H9 (cell line): ENCODE results near the gene HECW1. TPM values are rescaled to one million over a fixed set of nuclear protein-coding genes. Genes with fewer than 3 reads are reported as not detected.

Experiments
- DNase-seq: peaks from one replicate; pipeline ENCODE4 v3.0.0-alpha.2; 2017
- H2AFZ ChIP-seq: one replicate; pipeline ENCODE4 v1.6.1; 2013; ENCODE audit warnings: mild to moderate bottlenecking, low read length, control low read depth, moderate library complexity
- H2AK5ac ChIP-seq: 2 replicates; pipeline ENCODE4 v1.6.1; 2013; ENCODE audit warnings: low read length, control low read depth, mixed read lengths; ENCODE audit not compliant: insufficient read length
- H2BK120ac ChIP-seq: one replicate; pipeline ENCODE4 v1.6.1; 2013; ENCODE audit warnings: low read depth, mild to moderate bottlenecking, low read length, control low read depth, inconsistent platforms; ENCODE audit not compliant: poor library complexity, severe bottlenecking
- H2BK12ac ChIP-seq: 2 replicates; pipeline ENCODE4 v1.6.1; 2013; ENCODE audit warnings: low read length, control low read depth, mixed read lengths, low read depth; ENCODE audit not compliant: insufficient read length
- H2BK15ac ChIP-seq: 2 replicates; pipeline ENCODE4 v1.6.1; 2013; ENCODE audit warnings: low read depth, low read length, control low read depth
- H2BK20ac ChIP-seq: one replicate; pipeline ENCODE4 v1.6.1; 2013; ENCODE audit warnings: low read depth, mild to moderate bottlenecking, low read length, control low read depth, inconsistent platforms; ENCODE audit not compliant: poor library complexity, severe bottlenecking
- H2BK5ac ChIP-seq: 2 replicates; pipeline ENCODE4 v1.6.1; 2013; ENCODE audit warnings: low read length, control low read depth, mixed read lengths; ENCODE audit not compliant: insufficient read length
- H3K14ac ChIP-seq: 2 replicates; pipeline ENCODE4 v1.6.1; 2013; ENCODE audit warnings: low read length, control low read depth; ENCODE audit not compliant: insufficient read depth
- H3K18ac ChIP-seq: 2 replicates; pipeline ENCODE4 v1.6.1; 2013; ENCODE audit warnings: low read depth, mild to moderate bottlenecking, mixed read lengths, low read length, control low read depth; ENCODE audit not compliant: insufficient read length
- H3K23ac ChIP-seq: 2 replicates; pipeline ENCODE4 v1.6.1; 2013; ENCODE audit warnings: low read length, control low read depth, mixed read lengths, low read depth; ENCODE audit not compliant: insufficient read length
- H3K23me2 ChIP-seq: 2 replicates; pipeline ENCODE4 v1.6.1; 2013; ENCODE audit warnings: low read depth, mild to moderate bottlenecking, mixed read lengths, low read length, control low read depth; ENCODE audit not compliant: insufficient read length, poor library complexity, severe bottlenecking
- H3K27ac ChIP-seq: 2 replicates; pipeline ENCODE4 v1.5.1; 2013; ENCODE audit warnings: low read length, control low read depth, mixed read lengths, low read depth; ENCODE audit not compliant: insufficient read length
- H3K27me3 ChIP-seq: 2 replicates; pipeline ENCODE4 v1.6.1; 2013; ENCODE audit warnings: low read length, control low read depth, inconsistent platforms; ENCODE audit not compliant: insufficient read depth
- H3K4ac ChIP-seq: 2 replicates; pipeline ENCODE4 v1.6.1; 2013; ENCODE audit warnings: low read depth, mild to moderate bottlenecking, control low read depth, inconsistent platforms, low read length, moderate library complexity
- H3K4me1 ChIP-seq: 2 replicates; pipeline ENCODE4 v1.6.1; 2013; ENCODE audit warnings: low read length, control low read depth, inconsistent platforms; ENCODE audit not compliant: insufficient read depth
- H3K4me2 ChIP-seq: 2 replicates; pipeline ENCODE4 v1.6.1; 2013; ENCODE audit warnings: low read length, control low read depth, mixed read lengths; ENCODE audit not compliant: insufficient read length, insufficient read depth
- H3K56ac ChIP-seq: 2 replicates; pipeline ENCODE4 v1.6.1; 2013; ENCODE audit warnings: low read depth, mild to moderate bottlenecking, mixed read lengths, low read length, control low read depth; ENCODE audit not compliant: insufficient read length
- H3K79me1 ChIP-seq: 2 replicates; pipeline ENCODE4 v1.6.1; 2013; ENCODE audit warnings: low read depth, mild to moderate bottlenecking, moderate library complexity, low read length, control low read depth, inconsistent platforms; ENCODE audit not compliant: insufficient read depth, poor library complexity, severe bottlenecking
- H3K79me2 ChIP-seq: 2 replicates; pipeline ENCODE4 v1.6.1; 2013; ENCODE audit warnings: low read length, control low read depth, inconsistent platforms; ENCODE audit not compliant: insufficient read depth
- H3K9ac ChIP-seq: 2 replicates; pipeline ENCODE4 v1.6.1; 2013; ENCODE audit warnings: low read length, control low read depth, mixed read lengths; ENCODE audit not compliant: insufficient read length; ENCODE audit errors: extremely low read depth
- H3K9me3 ChIP-seq: one replicate; pipeline ENCODE4 v1.6.1; 2013; ENCODE audit warnings: low read depth, low read length, inconsistent platforms; ENCODE audit not compliant: control insufficient read depth
- H3T11ph ChIP-seq: one replicate; pipeline ENCODE4 v1.6.1; 2013; ENCODE audit warnings: mild to moderate bottlenecking, low read length, control low read depth, inconsistent platforms
- H4K20me1 ChIP-seq: one replicate; pipeline ENCODE4 v1.6.1; 2013; ENCODE audit not compliant: control insufficient read depth, insufficient read length, insufficient read depth
- H4K5ac ChIP-seq: 2 replicates; pipeline ENCODE4 v1.6.1; 2013; ENCODE audit warnings: low read depth, mild to moderate bottlenecking, mixed read lengths, low read length, control low read depth; ENCODE audit not compliant: insufficient read length
- H4K8ac ChIP-seq: replicated peaks from 2 replicates; pipeline ENCODE4 v1.6.1; 2013; ENCODE audit warnings: low read length, control low read depth, mixed read lengths, low read depth; ENCODE audit not compliant: insufficient read length
- H4K91ac ChIP-seq: 2 replicates; pipeline ENCODE4 v1.6.1; 2013; ENCODE audit warnings: low read depth, mild to moderate bottlenecking, moderate library complexity, mixed read lengths, low read length, control low read depth; ENCODE audit not compliant: insufficient read length
- H3K27ac Mint-ChIP-seq, 3 experiments: 2 replicates in 2 of 3; 3 replicates in 1 of 3; pipeline ENCODE4 v1.8.0; 2020 to 2021; ENCODE audit warnings: mixed read lengths in 3 of 3, mild to moderate bottlenecking in 1 of 3, moderate library complexity in 1 of 3
- H3K27me3 Mint-ChIP-seq: 2 replicates; pipeline ENCODE4 v1.8.0; 2021; ENCODE audit warnings: low read depth, mild to moderate bottlenecking, moderate library complexity, mixed read lengths
- H3K36me3 Mint-ChIP-seq, 3 experiments: 2 replicates in 2 of 3; 3 replicates in 1 of 3; pipeline ENCODE4 v1.8.0; 2020 to 2021; ENCODE audit warnings: low read depth in 3 of 3, mixed read lengths in 3 of 3; ENCODE audit not compliant: insufficient read depth in 1 of 3
- H3K4me1 Mint-ChIP-seq, 2 experiments: 2 replicates each; pipeline ENCODE4 v1.8.0; 2020; ENCODE audit warnings: mixed read lengths in 2 of 2
- H3K4me3 Mint-ChIP-seq, 2 experiments: 2 replicates in 1 of 2; 3 replicates in 1 of 2; pipeline ENCODE4 v1.8.0; 2020 to 2021; ENCODE audit warnings: mild to moderate bottlenecking in 2 of 2, mixed read lengths in 2 of 2, moderate library complexity in 1 of 2
- H3K9me3 Mint-ChIP-seq, 2 experiments: 2 replicates in 1 of 2; 3 replicates in 1 of 2; pipeline ENCODE4 v1.8.0; 2020; ENCODE audit warnings: mild to moderate bottlenecking in 2 of 2, mixed read lengths in 2 of 2, moderate library complexity in 1 of 2
- CTCF ChIP-seq: fragments of 200-600 bp; sonication (generic); conservative IDR thresholded peaks from 3 replicates; pipeline ENCODE4 v1.8.0; 2021; ENCODE audit warnings: antibody characterized with exemption, mild to moderate bottlenecking
- WGBS: extraction: QIAGEN DNeasy Blood & Tissue Kit; methylation state at CpG from one replicate; pipeline ENCODE4 v1.1.7; 2013; ENCODE audit warnings: missing lambda C conversion rate, low lambda C conversion rate, mixed read lengths; ENCODE audit not compliant: insufficient read length; ENCODE audit errors: extremely low coverage; 5-methylcytosine and 5-hydroxymethylcytosine counted together
- total RNA-seq: library from RNA; stranded (reverse); gene quantifications from 2 replicates; pipeline ENCODE4 v1.2.1, GENCODE V29; 2021

HECW1 gene
- total RNA-seq, 1 experiment from 2014 or later = 5.0 TPM

GRCh38 chr7:43294080-43294630, 181.7 kb downstream of the HECW1 start:
- H3K4ac ChIP-seq = no peak overlapping the region
- H3K36me3 Mint-ChIP-seq = peaks cover 11 to 32% (median 27%) of the 10 kb centered on the region in 3 experiments
- no peak overlapping the region for H3K23ac ChIP-seq
- no peak overlapping the region for H2BK12ac ChIP-seq
- H3T11ph ChIP-seq = no peak overlapping the region
- H4K5ac ChIP-seq = no peak overlapping the region
- no peak overlapping the region for H3K27ac ChIP-seq
- 0 out of 5 replicates have a peak overlapping the region, but pooled peaks of 1 of the 2 experiments have one; percentile 48 for H3K4me3 Mint-ChIP-seq
- H3K9me3 ChIP-seq = peaks cover 8% of the 10 kb centered on the region
- H2AFZ ChIP-seq = no peak overlapping the region
- no peak overlapping the region for H4K91ac ChIP-seq
- no peak overlapping the region for H3K14ac ChIP-seq
- no peak overlapping the region for H2BK15ac ChIP-seq
- WGBS = no CpG with 5 or more reads among the region's 5 CpGs
- H2AK5ac ChIP-seq = no peak overlapping the region
- no peak overlapping the region for H3K9ac ChIP-seq
- H3K18ac ChIP-seq = no peak overlapping the region
- no peak overlapping the region for H2BK20ac ChIP-seq
- H3K4me1 Mint-ChIP-seq = peaks cover 72 to 73% of the 10 kb centered on the region in 2 experiments
- no peak overlapping the region for H3K4me2 ChIP-seq
- H4K8ac ChIP-seq = no peak overlapping the region
- H3K9me3 Mint-ChIP-seq = peaks cover 26 to 28% of the 10 kb centered on the region in 2 experiments
- DNase-seq = peak; percentile 58
- peaks cover 26% of the 10 kb centered on the region; the same call in 1 of the 2 replicates for H3K4me1 ChIP-seq
- H2BK120ac ChIP-seq = no peak overlapping the region
- H3K56ac ChIP-seq = no peak overlapping the region
- TF ChIP-seq CTCF = no peak
- H4K20me1 ChIP-seq = no peaks in the 10 kb centered on the region
- no peaks in the 10 kb centered on the region for H3K79me1 ChIP-seq
- H3K27me3 Mint-ChIP-seq = no peaks in the 10 kb centered on the region
- no peaks in the 10 kb centered on the region for H3K23me2 ChIP-seq
- H3K79me2 ChIP-seq = no peaks in the 10 kb centered on the region
- H2BK5ac ChIP-seq = no peak overlapping the region
- peak overlapping the region; percentile 73 to 95 (median 86); a peak in 6 of 7 replicates for H3K27ac Mint-ChIP-seq
- H3K27me3 ChIP-seq = no peaks in the 10 kb centered on the region
